ENCODE results near the gene RASSF1. TPM values are rescaled to one million over a fixed set of nuclear protein-coding genes. Genes with fewer than 3 reads are reported as not detected.

Gene RASSF1
- total RNA-seq, 1 experiment from 2014 or later, result 15.8 TPM

- peak overlapping the region in 2 of 3 experiments; percentile 56 to 74; a peak in 3 of 7 replicates for H3K27ac Mint-ChIP-seq
- H3K27me3 Mint-ChIP-seq (ENCODE audit: low read depth), result peaks cover 2% of the 10 kb centered on the region
- no peak overlapping the region for H4K5ac ChIP-seq (ENCODE audit: insufficient read length, low read depth, low read length)
- no peak overlapping the region for H2AK5ac ChIP-seq (ENCODE audit: insufficient read length, low read length)
- H3K4me1 ChIP-seq (ENCODE audit: insufficient read depth, low read length), result no peaks in the 10 kb centered on the region
- H2AFZ ChIP-seq (ENCODE audit: low read length), result no peak overlapping the region
- H3K4me3 Mint-ChIP-seq, result no peak overlapping the region; a peak in 1 of 5 replicates
- H3K18ac ChIP-seq (ENCODE audit: insufficient read length, low read depth, low read length), result no peak overlapping the region
- H4K20me1 ChIP-seq (ENCODE audit: control insufficient read depth, insufficient read depth, insufficient read length), result peaks cover 2% of the 10 kb centered on the region
- H3K4me2 ChIP-seq (ENCODE audit: insufficient read depth, insufficient read length, low read length), result no peak overlapping the region
- peaks cover 16 to 43% of the 10 kb centered on the region in 2 experiments for H3K4me1 Mint-ChIP-seq
- no peaks in the 10 kb centered on the region for H3K79me1 ChIP-seq (ENCODE audit: insufficient read depth, low read depth, low read length, poor library complexity, severe bottlenecking)
- H3K36me3 Mint-ChIP-seq (ENCODE audit: insufficient read depth in 1 of 3, low read depth in 3 of 3), result no peaks in the 10 kb centered on the region
- no peak overlapping the region for H4K8ac ChIP-seq (replicated peaks; ENCODE audit: insufficient read length, low read depth, low read length)
- no peaks in the 10 kb centered on the region for H3K9me3 Mint-ChIP-seq
- H4K91ac ChIP-seq (ENCODE audit: insufficient read length, low read depth, low read length), result no peak overlapping the region
- H3K14ac ChIP-seq (ENCODE audit: insufficient read depth, low read length), result no peak overlapping the region; the same call in 1 of the 2 replicates
- no peaks in the 10 kb centered on the region for H3K9me3 ChIP-seq (ENCODE audit: control insufficient read depth, low read depth, low read length)
- no peaks in the 10 kb centered on the region for H3K27me3 ChIP-seq (ENCODE audit: insufficient read depth, low read length)
- no peaks in the 10 kb centered on the region for H3K79me2 ChIP-seq (ENCODE audit: insufficient read depth, low read length)
- no peak overlapping the region for H3T11ph ChIP-seq (ENCODE audit: low read length)
- H3K27ac ChIP-seq (ENCODE audit: insufficient read length, low read depth, low read length), result no peak overlapping the region
- no CpG with 5 or more reads among the region's 8 CpGs for WGBS (ENCODE audit: extremely low coverage, insufficient read length, low lambda C conversion rate)
- DNase-seq, result no peak
- no peak overlapping the region for H2BK5ac ChIP-seq (ENCODE audit: insufficient read length, low read length)
- no peak overlapping the region for H2BK20ac ChIP-seq (ENCODE audit: low read depth, low read length, poor library complexity, severe bottlenecking)
- no peak overlapping the region for H3K4ac ChIP-seq (ENCODE audit: low read depth, low read length)
- no peak overlapping the region for H2BK15ac ChIP-seq (ENCODE audit: low read depth, low read length)
- H3K23ac ChIP-seq (ENCODE audit: insufficient read length, low read depth, low read length), result no peak overlapping the region
- no peak overlapping the region for H2BK120ac ChIP-seq (ENCODE audit: low read depth, low read length, poor library complexity, severe bottlenecking)
- H3K56ac ChIP-seq (ENCODE audit: insufficient read length, low read depth, low read length), result no peak overlapping the region
- TF ChIP-seq, protein P1, sequence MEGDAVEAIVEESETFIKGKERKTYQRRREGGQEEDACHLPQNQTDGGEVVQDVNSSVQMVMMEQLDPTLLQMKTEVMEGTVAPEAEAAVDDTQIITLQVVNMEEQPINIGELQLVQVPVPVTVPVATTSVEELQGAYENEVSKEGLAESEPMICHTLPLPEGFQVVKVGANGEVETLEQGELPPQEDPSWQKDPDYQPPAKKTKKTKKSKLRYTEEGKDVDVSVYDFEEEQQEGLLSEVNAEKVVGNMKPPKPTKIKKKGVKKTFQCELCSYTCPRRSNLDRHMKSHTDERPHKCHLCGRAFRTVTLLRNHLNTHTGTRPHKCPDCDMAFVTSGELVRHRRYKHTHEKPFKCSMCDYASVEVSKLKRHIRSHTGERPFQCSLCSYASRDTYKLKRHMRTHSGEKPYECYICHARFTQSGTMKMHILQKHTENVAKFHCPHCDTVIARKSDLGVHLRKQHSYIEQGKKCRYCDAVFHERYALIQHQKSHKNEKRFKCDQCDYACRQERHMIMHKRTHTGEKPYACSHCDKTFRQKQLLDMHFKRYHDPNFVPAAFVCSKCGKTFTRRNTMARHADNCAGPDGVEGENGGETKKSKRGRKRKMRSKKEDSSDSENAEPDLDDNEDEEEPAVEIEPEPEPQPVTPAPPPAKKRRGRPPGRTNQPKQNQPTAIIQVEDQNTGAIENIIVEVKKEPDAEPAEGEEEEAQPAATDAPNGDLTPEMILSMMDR (conservative IDR thresholded peaks at IDR 0.05), result peak; percentile 15; the same call in 1 of the 3 replicates
- H3K23me2 ChIP-seq (ENCODE audit: insufficient read length, low read depth, low read length, poor library complexity, severe bottlenecking), result no peaks in the 10 kb centered on the region
- H3K9ac ChIP-seq (ENCODE audit: extremely low read depth, insufficient read length, low read length), result no peak overlapping the region
- H2BK12ac ChIP-seq (ENCODE audit: insufficient read length, low read depth, low read length), result no peak overlapping the region
Observed at GRCh38 chr3:50372349-50372748, 31.7 kb upstream of the RASSF1 start.
